Activated effector memory CD4-positive, alpha-beta T cell treated with Interleukin-2 at 50 U/mL for 16 hours (primary cell): Measurements from ENCODE around the gene OR1G1.
"Not testable (repeated sequence)": the region's sequence is repeated elsewhere in the genome, so short reads cannot be mapped to it uniquely, and the experiment has no call there.

Source experiments
- DNase-seq: peaks from one replicate; pipeline ENCODE4 v3.0.0-alpha.2; 2020

The OR1G1 gene

DNA sequence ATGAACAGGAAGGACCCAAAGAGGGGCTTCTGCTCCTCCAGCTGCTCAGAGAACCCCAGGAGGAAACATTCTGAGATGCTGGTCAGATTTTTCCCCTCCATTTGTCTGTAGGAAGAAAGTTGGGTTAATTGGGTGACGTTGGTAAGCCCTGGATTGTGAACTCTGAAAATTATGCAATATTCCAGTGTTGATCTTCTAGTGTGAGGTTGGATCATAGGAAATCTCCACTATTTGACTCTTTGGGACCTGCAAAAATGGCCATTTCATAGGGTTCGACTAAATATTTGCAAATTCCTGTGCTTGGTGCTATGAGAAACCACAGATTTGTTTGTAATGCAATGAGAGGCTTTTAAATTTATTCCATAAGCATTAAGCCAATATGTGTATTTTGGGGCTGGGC lies at the start of gene OR1G1:
Gene OR1G1 (minus strand): TSS at position 101 of the 400 bp plus-strand sequence. CDS start 0 bp downstream, at position 101.
- DNase-seq: no peak

- no peak for DNase-seq
These were observed 40.2 kb upstream of the OR1G1 start for GRCh38 chr17:3167574-3167973.

DNA sequence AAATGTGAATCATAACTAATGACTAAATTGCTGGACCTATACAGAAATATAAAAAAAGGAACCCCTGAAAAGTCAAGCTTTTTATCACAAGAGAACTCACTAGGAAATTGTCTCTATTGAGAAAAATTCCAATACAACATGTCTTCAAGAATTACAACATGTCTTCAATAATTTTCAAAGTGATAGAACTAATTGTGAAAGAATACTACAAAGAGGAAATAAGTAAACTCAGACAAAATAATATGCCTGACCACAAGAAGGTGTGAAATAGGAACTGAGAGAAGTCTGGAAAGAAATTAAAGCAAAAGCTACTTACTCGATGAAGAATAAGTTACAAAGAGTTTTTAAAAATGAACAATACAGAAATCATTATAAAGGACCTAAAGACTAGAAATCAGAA lies 29.9 kb upstream of the OR1G1 start:
- DNase-seq: no peak

DNA sequence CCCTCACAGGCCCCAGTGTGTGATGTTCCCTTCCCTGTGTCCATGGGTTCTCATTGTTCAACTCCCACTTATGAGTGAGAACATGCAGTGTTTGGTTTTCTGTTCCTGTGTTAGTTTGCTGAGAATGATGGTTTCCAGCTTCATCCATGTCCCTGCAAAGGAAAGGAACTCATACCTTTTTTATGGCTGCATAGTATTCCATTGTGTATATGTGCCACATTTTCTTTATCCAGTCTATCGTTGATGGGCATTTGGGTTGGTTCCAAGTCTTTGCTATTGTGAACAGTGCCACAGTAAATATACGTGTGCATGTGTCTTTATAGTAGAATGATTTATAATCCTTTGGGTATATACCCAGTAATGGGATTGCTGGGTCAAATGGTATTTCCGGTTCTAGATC lies 10.1 kb upstream of the OR1G1 start:
- not testable (repeated sequence) for DNase-seq

DNA sequence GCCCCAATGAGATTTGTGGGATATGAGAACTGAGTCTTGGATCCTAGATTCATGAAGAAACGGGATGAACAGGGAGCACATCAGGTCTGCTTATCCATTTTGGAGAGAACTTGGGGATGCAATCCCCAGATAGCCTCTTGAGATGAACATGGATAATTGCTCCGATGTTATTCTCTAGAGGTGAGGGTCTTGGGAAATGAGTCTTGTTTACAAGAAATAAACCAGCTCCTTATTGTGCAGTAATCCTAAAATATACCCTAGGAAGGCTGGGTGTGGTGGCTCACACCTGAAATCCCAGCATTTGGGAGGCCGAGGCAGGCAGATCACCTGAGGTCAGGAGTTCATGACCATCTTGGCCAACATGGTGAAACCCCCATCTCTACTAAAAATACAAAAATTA lies 23.0 kb downstream of the OR1G1 start, which contains the start of gene OR1D2:
Gene OR1D2 (minus strand): TSS at position 101 of the 400 bp plus-strand sequence. CDS start 11,426 bp downstream, outside the sequence.
- DNase-seq: no peak
